Stimulated activated CD8-positive, alpha-beta memory T cell treated with anti-CD3 and anti-CD28 coated beads, Interleukin-12 subunit alpha, Interleukin-12 subunit beta, amount 100 ng/mL, for 24 hours (primary cell): Measurements from ENCODE around the gene RBMX.
"Not testable (repeated sequence)": the region's sequence is repeated elsewhere in the genome, so short reads cannot be mapped to it uniquely, and the experiment has no call there.

ENCODE experiments used
- DNase-seq: peaks from one replicate; pipeline ENCODE4 v3.0.0-alpha.2; 2020; ENCODE audit errors: extremely low read depth

The RBMX gene

GRCh38 chrX:136880452-136881013, at the start of gene RBMX:
RBMX (minus strand) TSS chrX:136880725; CDS start chrX:136879427, 1,298 bp downstream.
- peak; percentile 61 for DNase-seq

- not testable (repeated sequence) for DNase-seq
Measured at GRCh38 chrX:136921438-136921837, 40.9 kb upstream of the RBMX start.

- DNase-seq: no peak
Measured at GRCh38 chrX:136920001-136920400, 39.5 kb upstream of the RBMX start.

GRCh38 chrX:136916827-136917226, 36.3 kb upstream of the RBMX start:
- no peak for DNase-seq

- not testable (repeated sequence) for DNase-seq
Measured at GRCh38 chrX:136911661-136912060, 31.1 kb upstream of the RBMX start.

- DNase-seq: no peak
Measured at GRCh38 chrX:136911253-136911652, 30.7 kb upstream of the RBMX start.

- no peak for DNase-seq
Measured at GRCh38 chrX:136910565-136911035, 30.1 kb upstream of the RBMX start.

- no peak for DNase-seq
Measured at GRCh38 chrX:136909706-136910564, 29.4 kb upstream of the RBMX start.

- peak; percentile 46 for DNase-seq
Measured at GRCh38 chrX:136909119-136909705, 28.7 kb upstream of the RBMX start.

GRCh38 chrX:136907621-136908020, 27.1 kb upstream of the RBMX start:
- DNase-seq: no peak

GRCh38 chrX:136906921-136907510, 26.5 kb upstream of the RBMX start:
- DNase-seq: no peak

GRCh38 chrX:136904067-136904466, 23.5 kb upstream of the RBMX start:
- not testable (repeated sequence) for DNase-seq

- not testable (repeated sequence) for DNase-seq
Measured at GRCh38 chrX:136900071-136900470, 19.5 kb upstream of the RBMX start.

- no peak for DNase-seq
Measured at GRCh38 chrX:136899221-136899620, 18.7 kb upstream of the RBMX start.

GRCh38 chrX:136898752-136899151, 18.2 kb upstream of the RBMX start:
- not testable (repeated sequence) for DNase-seq

- no peak for DNase-seq
Measured at GRCh38 chrX:136896121-136896914, 15.8 kb upstream of the RBMX start.

GRCh38 chrX:136892412-136892811, 11.9 kb upstream of the RBMX start:
- no peak for DNase-seq

- not testable (repeated sequence) for DNase-seq
Measured at GRCh38 chrX:136890596-136890995, 10.1 kb upstream of the RBMX start.

- no peak for DNase-seq
Measured at GRCh38 chrX:136889269-136889668, 8.7 kb upstream of the RBMX start.

GRCh38 chrX:136880003-136880451, 498 bp downstream of the RBMX start:
- no peak for DNase-seq

GRCh38 chrX:136879001-136879687, 1.4 kb downstream of the RBMX start:
- no peak for DNase-seq
